ENCODE results near the gene OR51F1. TPM values are rescaled to one million over a fixed set of nuclear protein-coding genes. Genes with fewer than 3 reads are reported as not detected.

OR51F1 gene
- total and polyA plus RNA-seq, 2 donors (not counting 1 experiment from before 2014, with no cell fraction given) = not detected

Small RNA genes within 50 kb of the gene (small RNA-seq; reads per million reads assigned to genes)
- not detected for gene RF00091 (ENCODE audit: insufficient read length, low read depth, low replicate concordance)

Other genes with a start within 250 kb of the OR51F1 start
- not detected in 2 replicates for gene OR52M1, start 224.7 kb downstream of the OR51F1 start, total RNA-seq
- not detected in 2 replicates for gene OR52M1, start 224.7 kb downstream of the OR51F1 start, polyA plus RNA-seq
- not detected in 2 replicates for gene OR52I2, start 188.2 kb downstream of the OR51F1 start, total RNA-seq
- gene OR52I2, start 188.2 kb downstream of the OR51F1 start, polyA plus RNA-seq = not detected in 2 replicates
- not detected in 2 replicates for gene OR52I1, start 175.9 kb downstream of the OR51F1 start, total RNA-seq
- not detected in 2 replicates for gene OR52I1, start 175.9 kb downstream of the OR51F1 start, polyA plus RNA-seq
- gene TRIM68, start 161.7 kb downstream of the OR51F1 start, total RNA-seq = 19.8 and 21.7 TPM in 2 replicates
- 5.6 and 7.6 TPM in 2 replicates for gene TRIM68, start 161.7 kb downstream of the OR51F1 start, polyA plus RNA-seq
- gene OR51D1, start 132.5 kb downstream of the OR51F1 start, total RNA-seq = not detected in 2 replicates
- gene OR51D1, start 132.5 kb downstream of the OR51F1 start, polyA plus RNA-seq = not detected in 2 replicates
- not detected in 2 replicates for gene OR51E1, start 126.0 kb downstream of the OR51F1 start, total RNA-seq
- gene OR51E1, start 126.0 kb downstream of the OR51F1 start, polyA plus RNA-seq = not detected in 2 replicates
- not detected in 2 replicates for gene OR51E2, start 72.1 kb downstream of the OR51F1 start, total RNA-seq
- not detected in 2 replicates for gene OR51E2, start 72.1 kb downstream of the OR51F1 start, polyA plus RNA-seq
- not detected in 2 replicates for gene MMP26, start 65.2 kb downstream of the OR51F1 start, total RNA-seq
- not detected in 2 replicates for gene MMP26, start 65.2 kb downstream of the OR51F1 start, polyA plus RNA-seq
- not detected in 2 replicates for gene OR52R1, start 34.4 kb upstream of the OR51F1 start, total RNA-seq
- not detected in 2 replicates for gene OR52R1, start 34.4 kb upstream of the OR51F1 start, polyA plus RNA-seq
- not detected in 2 replicates for gene OR51F2, start 51.4 kb upstream of the OR51F1 start, total RNA-seq
- not detected in 2 replicates for gene OR51F2, start 51.4 kb upstream of the OR51F1 start, polyA plus RNA-seq
- gene OR51S1, start 79.3 kb upstream of the OR51F1 start, total RNA-seq = not detected in 2 replicates
- gene OR51S1, start 79.3 kb upstream of the OR51F1 start, polyA plus RNA-seq = not detected in 2 replicates
- not detected in 2 replicates for gene OR51T1, start 112.0 kb upstream of the OR51F1 start, total RNA-seq
- not detected in 2 replicates for gene OR51T1, start 112.0 kb upstream of the OR51F1 start, polyA plus RNA-seq
- gene OR51A7, start 133.8 kb upstream of the OR51F1 start, total RNA-seq = not detected in 2 replicates
- not detected in 2 replicates for gene OR51A7, start 133.8 kb upstream of the OR51F1 start, polyA plus RNA-seq
- gene OR51G2, start 149.4 kb upstream of the OR51F1 start, total RNA-seq = not detected in 2 replicates
- gene OR51G2, start 149.4 kb upstream of the OR51F1 start, polyA plus RNA-seq = not detected in 2 replicates
- gene OR51G1, start 154.4 kb upstream of the OR51F1 start, total RNA-seq = not detected in 2 replicates
- gene OR51G1, start 154.4 kb upstream of the OR51F1 start, polyA plus RNA-seq = not detected in 2 replicates
- not detected in 2 replicates for gene OR51A4, start 177.7 kb upstream of the OR51F1 start, total RNA-seq
- not detected in 2 replicates for gene OR51A4, start 177.7 kb upstream of the OR51F1 start, polyA plus RNA-seq
- not detected in 2 replicates for gene OR51A2, start 185.8 kb upstream of the OR51F1 start, total RNA-seq
- gene OR51A2, start 185.8 kb upstream of the OR51F1 start, polyA plus RNA-seq = not detected in 2 replicates
- gene OR51L1, start 224.9 kb upstream of the OR51F1 start, total RNA-seq = not detected in 2 replicates
- not detected in 2 replicates for gene OR51L1, start 224.9 kb upstream of the OR51F1 start, polyA plus RNA-seq